NCI-H1930 (cell line): Measurements from ENCODE around the gene VIPR2.
"Not testable (repeated sequence)": the region's sequence is repeated elsewhere in the genome, so short reads cannot be mapped to it uniquely, and the experiment has no call there.

Experiments
- DNase-seq, 2 experiments: peaks; one replicate each; lab custom pipeline; 2025; lab: John Stamatoyannopoulos, UW

Gene VIPR2, protein sequence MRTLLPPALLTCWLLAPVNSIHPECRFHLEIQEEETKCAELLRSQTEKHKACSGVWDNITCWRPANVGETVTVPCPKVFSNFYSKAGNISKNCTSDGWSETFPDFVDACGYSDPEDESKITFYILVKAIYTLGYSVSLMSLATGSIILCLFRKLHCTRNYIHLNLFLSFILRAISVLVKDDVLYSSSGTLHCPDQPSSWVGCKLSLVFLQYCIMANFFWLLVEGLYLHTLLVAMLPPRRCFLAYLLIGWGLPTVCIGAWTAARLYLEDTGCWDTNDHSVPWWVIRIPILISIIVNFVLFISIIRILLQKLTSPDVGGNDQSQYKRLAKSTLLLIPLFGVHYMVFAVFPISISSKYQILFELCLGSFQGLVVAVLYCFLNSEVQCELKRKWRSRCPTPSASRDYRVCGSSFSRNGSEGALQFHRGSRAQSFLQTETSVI

DNA sequence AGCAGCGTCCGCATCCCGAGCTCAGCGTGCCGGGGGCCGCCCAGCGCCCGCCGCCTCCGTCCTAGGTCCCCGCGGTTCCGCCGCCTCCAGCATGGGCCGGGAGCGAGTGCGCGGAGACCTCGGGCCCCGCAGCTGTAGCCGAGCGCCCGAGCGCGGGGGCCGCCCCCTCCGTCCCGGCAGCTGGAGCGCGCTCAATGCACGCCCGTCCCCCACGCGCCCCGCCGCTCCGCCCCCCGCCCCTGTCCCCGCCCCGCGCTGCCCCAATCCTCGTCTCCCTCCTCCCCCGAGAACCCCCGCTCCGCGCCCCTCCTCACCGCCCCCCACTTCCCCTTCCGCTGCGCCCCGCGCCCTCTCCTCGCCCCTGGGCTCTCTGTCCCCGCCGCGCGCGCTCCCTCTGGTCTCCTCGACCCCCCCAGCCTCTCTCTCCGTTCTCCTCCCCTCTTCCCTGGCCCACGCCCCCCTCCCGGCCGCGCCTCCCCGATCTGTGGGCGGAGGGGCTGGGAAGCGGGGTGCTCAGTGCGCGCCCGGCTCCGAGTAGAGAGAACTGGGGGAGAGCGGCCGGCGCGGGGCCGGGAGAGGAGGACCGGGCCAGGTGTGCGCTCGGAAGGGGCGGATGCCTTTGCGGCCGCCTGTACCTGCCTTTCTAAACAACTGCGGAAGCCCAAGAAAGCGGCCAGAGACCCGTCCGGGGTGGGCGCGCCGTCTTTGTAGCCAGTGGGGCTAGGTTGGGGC, at the start of gene VIPR2:
Gene VIPR2, minus strand, starts transcription at position 110 of the 732 bp plus-strand sequence. Its CDS starts 96 bp downstream, at position 14.
- DNase-seq, result no peak

DNA sequence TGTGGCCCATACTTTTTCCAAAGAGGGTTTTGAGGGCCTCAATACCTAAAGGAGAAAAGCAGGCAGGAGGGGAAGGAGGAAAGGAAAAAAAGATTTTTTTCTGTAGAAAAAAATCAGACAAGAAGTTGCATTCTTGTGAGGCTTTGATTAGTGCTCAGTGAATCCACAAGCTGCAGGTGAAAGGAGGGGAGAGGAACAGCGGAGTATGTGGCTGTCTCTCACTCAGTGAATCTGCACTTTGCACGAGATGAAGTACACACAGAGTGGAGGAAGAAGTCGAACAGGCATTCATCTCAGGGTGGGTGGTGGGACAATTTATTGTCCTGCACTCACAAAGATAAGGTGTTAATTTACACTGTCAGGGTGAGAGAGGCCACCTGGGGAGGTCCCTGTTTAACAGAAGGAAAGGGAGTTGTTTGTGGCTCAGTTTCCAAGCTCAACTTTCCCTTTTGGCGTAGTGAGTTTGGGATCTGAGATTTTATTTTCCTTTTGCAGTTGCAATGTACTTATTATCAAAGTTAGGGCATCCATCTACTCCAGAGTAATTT, 49.0 kb upstream of the VIPR2 start:
- DNase-seq, result no peak

DNA sequence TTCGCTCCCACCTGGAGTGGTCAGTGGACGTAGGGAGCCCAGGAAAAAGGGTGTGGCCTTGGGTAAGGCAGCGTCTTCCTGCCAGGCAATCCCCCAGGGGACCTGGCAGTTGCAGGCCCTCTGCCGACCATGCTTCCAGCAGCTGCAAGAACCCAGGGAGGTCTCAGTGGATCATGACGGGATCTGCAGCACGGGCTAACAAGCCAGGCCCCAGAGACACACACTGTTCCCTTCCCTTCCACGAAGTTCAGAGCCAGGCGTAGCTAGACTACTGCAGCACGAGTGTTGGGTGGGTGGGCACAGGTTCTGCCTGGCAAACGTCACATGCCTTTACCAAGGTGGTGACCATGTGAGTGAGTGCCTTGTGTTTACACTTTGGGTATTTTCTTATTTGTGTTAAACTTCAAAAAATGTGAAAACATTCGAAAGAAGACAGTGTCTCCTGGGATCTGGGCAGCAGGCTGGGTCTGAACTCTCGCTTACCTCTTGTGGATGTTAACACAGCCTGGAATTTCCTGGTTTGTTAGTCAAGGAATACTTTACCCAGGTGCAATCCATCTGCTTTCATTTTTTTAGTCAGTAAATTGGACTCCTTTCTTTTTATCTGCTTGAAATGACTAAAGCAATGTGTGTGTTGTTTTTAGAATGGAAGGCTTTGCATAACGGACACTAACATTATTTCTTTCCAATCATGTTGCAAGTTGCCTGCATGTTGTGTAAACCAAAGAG, 48.2 kb upstream of the VIPR2 start:
- no peak for DNase-seq

DNA sequence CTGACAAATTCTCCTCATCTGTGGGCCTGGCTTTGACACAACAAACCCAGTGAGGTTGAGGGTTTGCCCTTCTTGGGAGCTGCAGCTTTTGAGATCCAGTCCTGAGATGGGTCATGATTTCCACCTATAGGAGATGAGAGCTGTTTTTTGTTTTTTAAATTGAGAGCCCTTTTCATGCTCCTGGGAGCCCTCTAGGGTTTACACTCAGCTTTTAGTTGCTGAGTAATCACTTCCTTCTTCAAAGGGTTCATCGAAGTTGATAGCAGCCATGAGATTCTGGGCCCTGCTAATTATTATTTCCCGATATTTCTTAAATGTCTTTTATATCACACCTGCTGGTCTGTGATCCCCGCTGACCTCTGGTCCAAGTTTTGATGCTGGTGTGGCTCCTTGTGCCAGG, 47.3 kb upstream of the VIPR2 start:
- no peak for DNase-seq

DNA sequence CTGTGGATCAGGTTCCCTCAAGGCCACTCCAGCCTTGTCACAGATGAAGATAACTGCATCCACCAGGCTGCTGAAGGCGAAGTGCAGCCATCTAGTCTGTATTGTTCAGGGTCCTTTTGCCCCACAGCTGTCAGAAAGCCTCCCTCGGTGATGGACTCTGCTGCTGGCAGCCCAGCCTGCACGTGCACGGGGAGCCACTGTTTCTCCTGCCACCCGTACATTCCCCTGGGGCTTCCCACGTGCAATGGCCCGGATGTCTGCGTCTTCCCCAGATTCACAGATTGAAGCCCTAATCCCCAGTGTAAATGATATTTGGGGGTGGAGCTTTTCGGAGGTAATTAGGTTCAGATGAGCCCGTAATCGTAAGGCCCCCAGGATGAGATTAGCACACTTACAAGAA, 46.6 kb upstream of the VIPR2 start:
- DNase-seq, result no peak

DNA sequence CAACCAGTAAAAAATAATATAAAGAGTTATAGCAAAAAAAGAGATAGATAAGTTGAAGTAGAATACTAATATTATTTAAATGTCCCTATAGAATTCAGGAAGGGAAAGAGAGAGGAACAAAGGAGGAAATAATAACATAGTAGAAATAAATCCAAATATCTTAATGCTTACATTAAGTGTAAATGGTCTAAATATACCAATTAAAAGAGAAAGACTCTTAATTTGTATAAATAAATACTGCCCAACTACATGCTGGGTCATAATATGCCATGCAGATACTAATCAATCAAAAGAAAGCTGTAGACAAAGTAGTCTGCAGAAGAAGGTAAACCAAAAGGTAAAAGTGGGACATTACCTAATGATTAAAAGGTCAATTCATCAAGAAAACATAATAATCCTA, 43.3 kb upstream of the VIPR2 start:
- no peak for DNase-seq

DNA sequence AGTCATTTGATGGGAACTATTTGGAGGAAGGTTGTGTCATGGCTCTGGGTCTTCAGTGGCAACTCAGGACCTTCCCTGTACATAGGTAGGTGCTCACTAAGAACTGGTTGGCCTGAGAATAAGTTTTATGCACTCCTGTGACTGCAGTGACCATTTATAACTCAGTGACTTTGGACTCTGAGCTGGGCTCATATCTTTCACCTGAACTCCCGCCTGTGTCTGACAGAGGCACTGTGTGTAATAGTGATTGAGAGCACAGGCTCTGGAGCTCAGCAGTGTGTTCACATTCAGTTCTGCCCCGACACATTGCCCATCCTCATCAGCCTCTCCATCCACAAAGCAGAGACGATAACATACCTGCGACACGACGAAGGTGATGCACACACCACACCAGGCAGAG, 34.6 kb upstream of the VIPR2 start:
- no peak for DNase-seq

DNA sequence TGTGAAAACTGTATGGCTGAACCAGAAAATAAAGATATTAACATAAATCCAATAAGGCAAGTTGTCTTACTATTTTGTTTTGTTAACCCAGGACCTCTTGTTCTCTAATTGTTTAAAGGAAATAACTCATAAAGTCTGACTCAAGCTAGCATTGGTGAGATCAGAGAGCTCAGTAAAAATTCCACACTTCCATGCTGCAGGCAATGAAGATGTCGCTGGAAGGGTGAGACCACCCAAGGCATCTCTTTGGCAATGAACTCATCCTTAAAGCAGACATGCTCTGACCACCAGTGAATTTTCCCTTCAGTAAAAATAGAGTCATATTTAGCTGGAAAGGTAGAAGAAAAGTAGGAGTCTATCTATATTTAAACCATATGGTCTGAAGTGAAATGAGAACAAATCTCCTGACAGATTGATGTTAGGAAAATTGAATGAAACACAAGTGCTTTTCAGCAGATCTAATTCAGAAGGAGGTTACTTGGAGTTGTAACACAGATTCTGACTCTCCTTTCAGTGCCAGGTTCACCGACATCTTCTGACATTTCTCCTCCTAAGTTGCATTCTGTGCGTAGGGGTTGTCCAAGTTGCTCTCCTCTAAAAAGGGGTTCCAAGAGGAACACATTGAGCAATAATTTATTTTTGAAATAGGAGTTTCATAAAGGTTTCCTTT, 32.8 kb upstream of the VIPR2 start:
- no peak for DNase-seq

DNA sequence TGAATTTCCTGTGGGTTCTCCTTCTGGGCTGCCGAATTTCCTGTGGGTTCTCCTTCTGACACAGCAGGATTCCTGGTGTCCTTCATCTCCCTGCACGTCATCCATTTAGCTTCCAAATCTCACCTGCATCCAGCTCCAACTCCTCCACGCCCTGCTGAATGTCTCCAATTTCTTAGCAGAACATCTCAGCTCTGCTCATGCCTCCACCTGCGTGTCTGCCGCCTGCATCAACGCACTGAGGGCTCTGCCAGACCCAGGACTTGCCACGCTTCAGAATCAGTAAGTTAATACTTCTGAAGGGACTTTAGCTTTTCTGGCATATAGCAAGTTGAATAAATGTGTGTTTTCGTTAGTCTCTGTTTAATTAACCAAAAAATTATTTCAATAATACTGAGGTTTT, 31.1 kb upstream of the VIPR2 start:
- no peak for DNase-seq

DNA sequence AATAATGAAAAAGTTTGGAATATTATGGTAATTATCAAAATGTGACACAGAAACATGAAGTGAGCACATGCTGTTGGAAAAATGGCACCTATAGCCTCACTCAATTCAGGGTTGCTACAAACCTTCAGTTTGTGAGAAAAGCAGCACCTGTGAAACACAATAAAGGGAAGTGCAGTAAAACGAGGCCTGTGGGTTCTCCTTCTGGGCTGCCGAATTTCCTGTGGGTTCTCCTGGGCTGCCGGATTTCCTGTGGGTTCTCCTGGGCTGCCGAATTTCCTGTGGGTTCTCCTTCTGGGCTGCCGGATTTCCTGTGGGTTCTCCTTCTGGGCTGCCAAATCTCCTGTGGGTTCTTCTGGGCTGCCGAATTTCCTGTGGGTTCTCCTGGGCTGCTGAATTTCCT, 30.4 kb upstream of the VIPR2 start:
- DNase-seq, result not testable (repeated sequence)

DNA sequence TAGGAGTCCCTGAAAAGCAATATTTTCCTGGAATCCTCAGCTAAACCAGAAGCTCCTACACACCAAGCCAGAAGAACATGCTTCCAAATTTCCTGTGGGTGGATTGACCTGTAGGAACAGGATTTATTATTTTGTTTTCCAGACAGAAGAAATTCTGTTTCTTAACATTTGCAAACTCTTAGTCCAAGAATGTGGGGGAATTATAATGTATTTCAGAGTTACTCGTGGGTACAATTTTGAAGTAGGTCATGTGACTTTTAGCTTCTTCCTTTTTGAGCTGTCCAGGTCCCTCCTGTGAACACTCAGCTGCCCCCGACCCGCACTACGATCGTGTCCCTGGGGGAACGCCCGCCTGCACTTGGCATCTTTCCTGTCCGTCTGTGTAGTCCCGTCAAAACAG, 27.7 kb upstream of the VIPR2 start:
- no peak for DNase-seq

DNA sequence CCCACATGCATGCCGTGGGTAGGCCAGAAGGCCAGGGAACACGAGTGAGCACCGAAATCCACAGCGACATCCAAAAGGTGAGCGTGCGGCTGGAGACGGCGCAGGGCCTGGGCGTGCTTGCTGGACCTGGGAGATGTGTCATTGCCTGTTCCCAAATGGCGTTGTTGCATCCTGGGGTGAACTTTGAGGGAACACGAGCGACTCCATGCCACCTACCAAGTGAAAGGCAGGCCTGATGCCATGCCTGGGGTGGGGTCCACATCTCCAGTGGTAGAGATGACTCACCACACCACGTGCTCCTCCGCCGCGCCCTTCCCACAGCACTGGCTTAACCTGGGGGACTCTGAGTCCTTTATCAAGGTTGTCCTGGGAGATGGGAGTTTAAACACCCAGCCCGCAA, 24.7 kb upstream of the VIPR2 start:
- DNase-seq, result no peak

DNA sequence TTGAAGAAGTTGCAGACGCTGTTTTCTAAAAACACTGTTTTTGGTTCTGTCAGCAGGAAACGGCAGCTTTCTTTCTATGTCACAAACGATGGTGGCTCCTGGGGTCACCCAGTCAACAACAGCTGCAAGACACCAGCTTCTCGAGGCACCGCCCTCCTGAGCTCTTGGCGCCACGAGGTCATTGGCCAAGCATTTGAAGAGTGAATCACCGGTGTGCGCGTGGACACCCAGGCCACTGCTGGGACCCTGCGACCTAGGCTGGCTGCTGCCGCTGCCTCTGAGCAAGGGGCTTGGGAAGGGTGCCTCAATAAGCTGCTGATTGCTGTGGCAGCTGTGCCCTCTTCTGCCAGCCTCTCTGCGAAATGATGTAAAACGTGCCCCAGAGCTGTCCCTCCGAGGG, 22.5 kb upstream of the VIPR2 start:
- no peak for DNase-seq

DNA sequence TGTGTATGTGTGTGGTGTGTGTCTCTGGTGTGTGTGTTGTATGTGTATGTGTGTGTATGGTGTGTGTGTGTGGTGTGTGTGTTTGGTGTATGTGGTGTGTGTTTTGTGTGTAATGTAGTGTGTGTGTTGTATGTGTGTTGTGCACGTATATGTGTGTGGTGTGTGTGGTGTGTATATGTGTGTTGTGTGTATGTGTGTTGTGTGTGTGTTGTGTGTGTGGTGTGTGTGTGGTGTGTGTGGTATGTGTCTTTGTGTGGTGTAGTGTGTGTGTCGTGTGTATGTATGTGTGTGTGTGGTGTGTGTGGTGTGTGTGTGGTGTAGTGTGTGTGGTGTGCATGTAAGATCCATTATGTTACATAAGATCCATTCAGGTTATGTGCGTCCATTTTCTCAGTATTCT, 21.9 kb upstream of the VIPR2 start:
- no peak for DNase-seq

DNA sequence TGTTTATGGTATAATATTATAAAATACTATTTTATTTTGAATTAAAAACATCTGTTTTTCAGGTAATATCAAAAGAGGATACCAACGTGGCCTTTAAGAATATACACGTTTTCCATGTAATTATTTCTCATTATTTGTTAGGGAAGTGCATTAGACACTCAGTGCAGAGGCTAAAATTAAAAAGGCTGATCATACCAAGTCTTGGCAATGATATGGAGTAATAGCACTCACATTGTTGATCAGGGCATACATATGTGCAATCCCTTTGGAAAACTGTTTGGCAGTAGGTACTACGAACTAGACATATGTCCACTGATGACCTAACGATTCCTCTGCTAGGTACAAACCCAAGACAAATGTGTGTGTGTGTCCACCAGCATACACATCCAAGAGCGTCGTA, 20.7 kb upstream of the VIPR2 start:
- no peak for DNase-seq

DNA sequence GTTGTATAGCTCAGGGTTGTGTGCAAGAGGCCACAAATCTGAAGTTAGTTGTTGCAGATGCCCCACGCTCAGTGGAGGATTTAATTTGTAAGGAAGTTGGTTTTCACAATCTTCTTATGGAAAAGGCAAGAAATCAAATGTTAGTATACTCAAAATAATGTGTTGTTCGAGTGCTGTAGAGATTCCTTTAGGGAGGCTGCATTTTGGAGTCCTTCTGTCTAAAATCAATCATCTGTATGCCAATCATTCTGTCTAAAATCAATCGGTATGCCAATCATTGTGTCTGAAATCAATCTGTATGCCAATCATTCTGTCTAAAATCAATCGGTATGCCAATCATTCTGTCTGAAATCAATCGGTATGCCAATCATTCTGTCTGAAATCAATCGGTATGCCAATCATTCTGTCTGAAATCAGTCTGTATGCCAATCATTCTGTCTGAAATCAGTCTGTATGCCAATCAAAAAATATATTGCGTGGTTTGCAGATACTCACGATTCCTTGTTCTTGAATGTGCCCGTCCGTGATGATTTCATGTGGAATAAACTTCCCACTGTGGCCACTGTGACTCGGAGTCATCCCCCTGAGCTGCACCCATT, 19.1 kb upstream of the VIPR2 start:
- not testable (repeated sequence) for DNase-seq

DNA sequence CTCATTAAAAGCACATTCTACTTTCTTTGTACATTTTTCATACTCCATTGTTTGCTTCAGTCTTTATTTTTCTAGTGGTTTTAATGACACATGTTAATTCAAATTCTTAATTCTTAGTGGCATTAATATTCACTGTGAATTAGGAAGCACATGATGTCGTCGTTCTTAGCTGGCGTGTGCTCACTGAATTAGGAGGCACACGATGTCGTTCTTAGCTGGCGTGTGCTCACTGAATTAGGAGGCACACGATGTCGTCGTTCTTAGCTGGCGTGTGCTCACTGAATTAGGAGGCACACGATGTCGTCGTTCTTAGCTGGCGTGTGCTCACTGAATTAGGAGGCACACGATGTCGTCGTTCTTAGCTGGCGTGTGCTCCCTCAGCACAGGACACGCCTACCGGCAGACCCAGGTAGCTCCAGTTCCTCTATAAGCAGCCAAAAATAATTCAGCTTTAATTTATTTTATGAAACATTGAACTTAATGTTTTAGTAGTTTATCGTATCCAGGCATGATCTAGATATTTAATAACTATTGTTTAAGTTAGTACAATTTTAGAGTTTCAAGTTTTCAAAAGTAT, 17.5 kb upstream of the VIPR2 start:
- not testable (repeated sequence) for DNase-seq

DNA sequence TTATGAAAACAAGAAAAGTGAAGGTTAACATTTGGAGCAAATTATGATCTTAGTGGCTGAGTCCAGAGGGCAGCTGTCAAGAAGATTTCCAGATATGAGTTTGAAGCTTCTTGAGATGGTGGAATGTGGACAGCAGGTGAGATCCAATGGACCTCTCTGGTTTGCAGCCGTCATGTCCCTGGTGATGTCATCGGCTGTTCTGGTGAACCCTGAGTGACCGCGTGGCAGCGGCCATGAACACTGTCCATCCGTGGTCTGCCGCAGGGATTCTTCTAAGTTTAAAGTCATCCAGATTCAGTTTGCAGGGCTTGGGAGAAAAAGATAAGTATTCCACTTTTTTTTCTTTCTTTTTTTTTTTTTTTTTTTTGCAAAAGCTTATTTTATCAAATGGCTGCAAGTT, 15.8 kb upstream of the VIPR2 start:
- no peak for DNase-seq

DNA sequence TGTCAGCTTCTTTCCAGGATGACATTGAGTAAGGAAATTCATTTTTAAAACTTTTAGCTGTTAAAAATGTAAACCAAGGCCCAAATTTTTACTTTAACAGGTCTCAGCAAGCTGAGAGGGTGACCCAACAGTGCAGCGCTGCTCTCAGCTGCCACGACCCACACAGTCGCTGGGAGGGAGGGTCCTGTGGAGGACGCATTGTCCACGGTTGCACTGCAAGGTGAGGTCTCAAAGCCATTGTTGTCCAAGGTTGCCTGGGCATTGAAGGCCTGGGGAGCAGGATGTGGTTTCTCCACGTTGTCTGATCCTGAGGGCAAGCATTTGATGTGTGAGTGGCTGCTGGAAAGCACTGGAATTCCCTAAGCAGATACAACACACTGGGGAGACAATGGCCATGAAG, 15.1 kb upstream of the VIPR2 start:
- no peak for DNase-seq

DNA sequence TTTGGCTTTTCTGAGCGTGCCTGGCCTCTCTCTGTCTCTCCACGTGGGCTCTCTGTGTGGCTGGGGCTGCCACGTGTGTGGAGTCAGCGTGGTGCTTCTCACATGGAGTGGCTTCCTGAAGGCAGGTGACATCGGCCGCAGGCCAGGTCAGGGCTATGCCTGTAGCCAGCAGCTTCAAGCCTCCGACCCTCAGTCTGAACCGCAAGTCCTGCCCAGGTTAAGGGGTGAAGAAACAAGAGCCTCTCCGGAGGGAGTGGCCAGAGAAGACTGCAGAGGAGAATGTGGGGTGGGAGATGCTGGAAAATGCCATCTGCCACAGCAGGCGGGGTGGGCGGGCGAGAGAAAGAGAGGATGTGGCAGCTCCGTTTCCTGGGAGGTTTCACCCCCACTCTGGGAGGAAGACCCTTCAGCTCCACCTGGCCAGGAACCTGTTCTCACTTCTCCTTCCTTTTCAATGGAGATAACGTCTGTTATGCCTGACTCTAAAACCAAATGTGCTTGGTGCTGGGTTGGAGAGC, 14.3 kb upstream of the VIPR2 start:
- DNase-seq, result no peak
